ENCODE data around the gene NFXL1. TPM values are rescaled to one million over a fixed set of nuclear protein-coding genes. Genes with fewer than 3 reads are reported as not detected.
"Not testable (repeated sequence)": the region's sequence is repeated elsewhere in the genome, so short reads cannot be mapped to it uniquely, and the experiment has no call there.

The NFXL1 gene
- total RNA-seq, 2 experiments from 2014 or later: 13.2 to 14.4 TPM

DNA sequence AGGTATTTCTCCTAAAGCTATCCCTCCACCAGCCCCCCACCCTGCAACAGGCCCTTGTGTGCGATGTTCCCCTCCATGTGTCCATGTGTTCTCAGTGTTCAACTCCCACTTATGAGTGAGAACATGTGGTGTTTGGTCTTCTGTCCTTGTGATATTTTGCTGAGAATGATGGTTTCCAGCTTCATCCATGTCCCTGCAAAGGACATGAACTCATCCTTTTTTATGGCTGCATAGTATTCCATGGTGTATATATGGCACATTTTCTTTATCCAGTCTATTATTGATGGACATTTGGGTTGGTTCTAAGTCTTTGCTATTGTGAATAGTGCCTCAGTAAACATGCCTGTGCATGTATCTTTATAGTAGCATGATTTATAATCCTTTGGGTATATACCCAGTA lies 2.8 kb upstream of the NFXL1 start:
- not testable (repeated sequence) for DNase-seq, H3K36me3 Mint-ChIP-seq, H3K9me3 Mint-ChIP-seq, H3K27ac Mint-ChIP-seq, H3K27me3 Mint-ChIP-seq, H3K4me3 Mint-ChIP-seq
- H3K4me1 Mint-ChIP-seq: peaks cover 17% of the 10 kb centered on the region

DNA sequence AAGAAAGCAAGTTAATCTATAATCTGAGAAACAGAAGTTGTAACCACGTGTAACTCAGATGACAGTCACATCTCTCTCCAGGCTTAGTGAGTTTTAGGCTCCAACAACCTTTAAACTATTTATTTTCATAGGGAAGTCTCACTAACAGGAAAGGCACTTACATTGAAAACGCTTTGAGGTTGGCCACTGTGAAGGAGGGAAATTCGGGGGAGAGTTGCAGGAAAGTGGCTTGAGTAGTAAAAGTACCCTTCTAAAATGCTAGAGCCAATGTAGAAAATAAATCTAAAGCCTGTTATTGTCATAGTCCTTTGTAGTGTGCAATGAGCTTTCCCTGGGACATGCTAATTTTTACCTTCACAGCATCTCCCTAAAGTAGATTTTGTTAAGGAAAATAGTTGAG lies 995 bp upstream of the NFXL1 start:
- no peak for DNase-seq
- Mint-ChIP-seq H3K4me1 (peaks cover 27% of the 10 kb centered on the region), H3K4me3 (peak overlapping the region; percentile 95), H3K27ac (no peak overlapping the region), H3K36me3 (peaks cover 12% of the 10 kb centered on the region), H3K27me3 (no peaks in the 10 kb centered on the region), H3K9me3 (peaks cover 6% of the 10 kb centered on the region)

DNA sequence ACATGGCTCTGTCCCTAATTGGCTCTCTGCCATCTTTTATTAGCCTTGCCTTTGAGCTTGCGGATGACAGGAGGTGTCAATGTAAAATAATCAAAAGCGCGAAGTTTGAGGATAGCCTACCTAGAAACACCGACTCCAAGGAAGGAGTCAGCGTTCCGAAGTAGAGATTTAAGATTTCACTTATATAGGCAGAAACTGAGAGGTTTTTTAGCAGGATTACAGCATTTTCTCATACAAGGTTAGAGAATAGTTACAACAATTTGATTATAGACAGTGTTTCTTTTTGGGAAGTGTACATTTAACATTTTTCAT lies 499 bp upstream of the NFXL1 start:
- no peaks in the 10 kb centered on the region for H3K27me3 Mint-ChIP-seq
- H3K4me1 Mint-ChIP-seq: peaks cover 29% of the 10 kb centered on the region
- peaks cover 12% of the 10 kb centered on the region for H3K36me3 Mint-ChIP-seq
- DNase-seq: no peak
- H3K9me3 Mint-ChIP-seq: peaks cover 6% of the 10 kb centered on the region
- peak overlapping the region; percentile 86 for H3K27ac Mint-ChIP-seq
- H3K4me3 Mint-ChIP-seq: peak overlapping the region; percentile 95

DNA sequence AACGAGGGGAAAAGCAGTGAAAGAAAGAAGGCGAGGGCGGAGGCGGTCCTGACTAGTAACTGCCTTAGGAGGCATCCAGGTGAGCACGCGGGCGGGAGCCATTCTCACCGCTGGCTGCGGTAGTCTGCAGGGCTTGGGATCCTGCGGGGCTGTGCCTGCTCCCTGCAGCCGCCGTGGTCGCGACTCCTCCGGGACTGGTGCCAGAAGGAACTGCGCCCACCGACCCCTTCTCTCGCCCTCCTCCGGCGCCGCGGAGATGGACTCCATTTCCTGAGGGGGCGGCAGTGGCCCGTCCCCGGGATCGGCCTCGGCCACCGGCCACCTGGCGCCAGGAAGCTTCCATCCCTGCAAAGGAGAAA lies 543 bp downstream of the NFXL1 start:
- Mint-ChIP-seq H3K4me3 (peak overlapping the region; percentile 95), H3K36me3 (peaks cover 14% of the 10 kb centered on the region), H3K27me3 (no peaks in the 10 kb centered on the region), H3K27ac (peak overlapping the region; percentile 95), H3K4me1 (peaks cover 29% of the 10 kb centered on the region), H3K9me3 (peaks cover 6% of the 10 kb centered on the region)
- DNase-seq: peak; percentile 34

DNA sequence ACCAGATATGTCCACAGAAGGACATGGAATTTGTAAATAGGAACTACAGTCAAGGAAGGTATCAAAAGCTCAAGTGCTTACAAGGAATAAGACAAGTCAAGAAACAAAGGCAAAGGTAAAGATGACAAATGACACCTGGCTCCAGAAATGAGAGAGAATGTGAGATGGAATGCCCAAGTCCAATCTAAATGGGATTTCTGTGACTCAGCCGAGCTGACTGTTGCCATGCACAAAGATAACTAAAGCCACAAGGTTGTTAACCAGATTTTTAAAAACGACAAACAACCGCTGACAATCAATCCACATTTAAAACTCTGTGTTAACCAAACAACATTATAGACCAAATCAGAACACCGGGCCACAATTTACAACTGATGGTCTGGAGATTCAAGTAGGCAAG lies 1.1 kb downstream of the NFXL1 start:
- H3K9me3 Mint-ChIP-seq: peaks cover 4% of the 10 kb centered on the region
- H3K4me3 Mint-ChIP-seq: peak overlapping the region; percentile 95
- peak overlapping the region; percentile 95 for H3K27ac Mint-ChIP-seq
- H3K4me1 Mint-ChIP-seq: peaks cover 29% of the 10 kb centered on the region
- H3K36me3 Mint-ChIP-seq: peaks cover 15% of the 10 kb centered on the region
- no peak for DNase-seq
- H3K27me3 Mint-ChIP-seq: no peaks in the 10 kb centered on the region

DNA sequence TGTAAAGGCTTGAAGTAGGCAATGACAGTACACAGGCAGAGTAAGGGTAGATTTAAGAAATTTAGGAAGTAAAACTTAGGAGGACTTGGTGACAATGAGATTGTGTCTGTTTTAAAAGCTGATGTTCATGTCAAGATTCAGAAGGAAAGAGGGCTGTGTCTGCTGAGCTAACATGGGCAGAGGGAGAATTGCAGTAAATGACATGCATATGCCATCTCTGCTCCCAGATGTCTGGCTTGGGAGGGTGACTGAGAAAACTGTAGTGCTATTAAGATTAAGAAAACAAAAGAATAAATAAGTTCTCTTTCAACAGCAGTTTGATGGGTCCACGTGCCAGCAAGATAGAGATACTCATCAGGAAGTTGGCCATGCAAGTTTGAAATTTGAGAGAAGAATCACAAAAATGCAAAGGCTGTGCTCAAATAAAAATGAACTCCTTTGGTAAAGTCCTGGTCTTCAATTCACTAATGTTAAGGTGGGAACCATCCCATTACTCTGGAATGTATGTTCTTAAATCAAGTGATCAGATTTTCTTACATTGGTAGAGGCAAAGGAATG lies 7.2 kb downstream of the NFXL1 start:
- Mint-ChIP-seq H3K9me3 (no peaks in the 10 kb centered on the region), H3K36me3 (peaks cover 29% of the 10 kb centered on the region), H3K4me3 (no peak overlapping the region), H3K27me3 (no peaks in the 10 kb centered on the region), H3K27ac (no peak overlapping the region), H3K4me1 (peaks cover 24% of the 10 kb centered on the region)
- no peak for DNase-seq

DNA sequence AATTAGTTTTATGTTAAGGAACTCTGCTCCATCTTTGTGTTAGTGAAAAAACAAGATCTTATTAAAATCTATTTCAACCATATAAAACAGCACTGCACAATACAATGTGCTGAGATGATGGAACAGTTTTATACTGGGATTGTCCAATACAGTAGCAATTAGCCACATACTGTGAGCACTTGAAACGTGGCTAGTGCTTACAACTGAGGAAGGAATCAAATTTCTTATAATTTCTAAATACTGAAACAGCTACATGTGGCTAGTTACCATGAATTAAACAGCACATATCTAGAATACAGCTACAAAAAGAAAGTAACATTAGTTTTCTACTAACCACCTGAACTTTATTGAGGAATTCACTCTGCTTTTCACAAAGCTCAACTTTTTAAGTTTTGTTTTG lies 14.7 kb downstream of the NFXL1 start:
- Mint-ChIP-seq H3K36me3 (peaks cover 19% of the 10 kb centered on the region), H3K27ac (no peak overlapping the region)

DNA sequence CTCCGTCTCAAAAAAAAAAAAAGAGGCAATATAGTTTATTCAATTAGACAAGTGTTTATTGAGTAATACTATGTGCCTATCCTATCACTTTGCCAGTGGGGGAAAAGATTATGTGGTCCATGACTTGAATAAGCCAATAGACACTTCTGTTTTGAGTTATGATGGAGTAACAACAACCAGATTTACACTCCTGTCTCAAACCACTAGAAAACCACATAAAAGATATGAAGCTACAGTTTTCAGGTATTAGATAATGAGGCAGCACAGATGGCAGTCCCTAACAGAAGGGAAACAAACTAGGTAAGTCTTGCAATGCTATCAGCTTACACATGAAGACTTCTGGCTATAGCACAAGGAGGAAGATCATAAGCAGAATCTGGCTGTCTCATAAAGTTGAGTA lies 22.5 kb downstream of the NFXL1 start:
- no peak for DNase-seq
- peaks cover 11% of the 10 kb centered on the region for H3K4me1 Mint-ChIP-seq
- H3K4me3 Mint-ChIP-seq: no peak overlapping the region
- H3K9me3 Mint-ChIP-seq: no peaks in the 10 kb centered on the region
- no peaks in the 10 kb centered on the region for H3K27me3 Mint-ChIP-seq
- peaks cover 33% of the 10 kb centered on the region for H3K36me3 Mint-ChIP-seq
- H3K27ac Mint-ChIP-seq: no peak overlapping the region

More for the DNA sequence above, 14.7 kb downstream of the NFXL1 start:
- Mint-ChIP-seq H3K4me3 (no peak overlapping the region), H3K9me3 (no peaks in the 10 kb centered on the region), H3K4me1 (no peaks in the 10 kb centered on the region), H3K27me3 (no peaks in the 10 kb centered on the region)
- DNase-seq: no peak

DNA sequence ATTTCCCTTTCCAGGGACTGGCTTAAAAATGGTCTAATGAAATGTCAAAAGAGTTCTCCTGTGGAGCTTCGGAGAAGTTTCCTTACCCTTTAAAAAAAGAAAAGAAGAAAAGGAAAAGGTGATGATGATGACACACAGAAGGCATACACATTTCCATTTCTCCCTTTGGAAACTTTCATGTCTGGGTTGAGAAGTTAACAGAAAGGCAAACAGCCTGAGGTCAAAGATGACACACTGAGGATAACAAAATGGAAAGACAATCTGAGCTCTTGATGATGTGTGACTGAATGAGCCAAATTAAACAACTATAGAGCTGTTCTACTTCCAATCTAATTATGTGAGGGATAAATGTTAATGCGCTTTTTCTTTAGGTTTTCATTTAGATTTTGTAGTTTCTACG lies 32.2 kb downstream of the NFXL1 start:
- H3K4me1 Mint-ChIP-seq: peaks cover 3% of the 10 kb centered on the region
- H3K9me3 Mint-ChIP-seq: no peaks in the 10 kb centered on the region
- no peak overlapping the region for H3K27ac Mint-ChIP-seq
- peaks cover 23% of the 10 kb centered on the region for H3K36me3 Mint-ChIP-seq
- no peak overlapping the region for H3K4me3 Mint-ChIP-seq
- DNase-seq: no peak
- H3K27me3 Mint-ChIP-seq: no peaks in the 10 kb centered on the region

DNA sequence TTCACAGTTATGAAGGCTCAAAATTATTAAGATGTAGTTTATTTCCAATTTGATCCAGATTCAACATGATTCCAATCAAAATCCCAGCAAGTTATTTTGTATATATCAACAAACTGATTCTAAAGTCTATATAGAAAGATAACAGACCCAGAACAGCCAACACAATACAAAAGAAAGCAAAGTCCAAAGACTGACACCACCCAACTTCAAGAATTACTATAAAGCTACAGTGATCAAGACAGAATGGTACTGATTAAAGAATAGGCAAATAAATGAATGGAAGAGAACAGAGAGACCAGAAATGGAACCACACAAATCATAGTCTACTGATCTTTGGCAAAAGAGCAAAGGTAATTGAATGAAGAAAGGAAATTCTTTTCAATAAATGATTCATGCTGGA lies 34.9 kb downstream of the NFXL1 start:
- Mint-ChIP-seq H3K4me1 (peaks cover 11% of the 10 kb centered on the region), H3K4me3 (no peak overlapping the region), H3K36me3 (peaks cover 36% of the 10 kb centered on the region), H3K27me3 (no peaks in the 10 kb centered on the region), H3K27ac (no peak overlapping the region), H3K9me3 (no peaks in the 10 kb centered on the region)
- DNase-seq: no peak

DNA sequence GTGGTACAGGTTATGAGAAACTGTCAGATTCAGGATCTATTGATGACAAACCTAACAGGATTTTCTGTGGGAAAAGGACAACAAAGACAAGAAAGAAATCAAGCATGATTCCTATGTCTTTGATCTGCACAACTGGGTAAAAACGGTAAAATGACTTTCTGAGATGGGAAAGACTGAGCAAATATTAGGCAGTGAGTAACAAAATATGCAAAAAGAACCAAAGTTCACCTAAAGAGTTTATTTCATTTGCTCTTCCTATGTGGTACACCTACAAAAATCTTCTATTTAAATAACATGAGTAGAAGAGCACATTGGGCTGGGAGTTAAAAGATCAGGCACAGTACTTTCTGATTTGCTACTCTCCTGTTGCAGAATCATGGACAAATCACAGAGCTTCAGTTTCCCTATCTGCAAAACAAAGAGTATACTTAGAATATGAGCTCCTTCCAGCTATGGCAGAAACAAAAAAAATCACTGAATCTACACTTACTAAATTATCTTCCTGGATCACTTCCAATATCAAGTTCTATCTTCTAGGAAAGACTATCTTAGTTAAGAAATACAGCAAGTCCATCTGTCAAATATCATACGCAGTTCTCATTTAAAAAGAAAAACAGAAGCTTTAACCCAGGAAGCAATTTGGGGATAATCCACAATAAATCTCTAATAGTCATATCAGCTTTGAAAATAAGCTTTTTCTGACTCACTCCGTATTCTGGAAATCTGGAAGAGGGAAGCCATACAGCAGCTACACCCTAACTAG lies 37.4 kb downstream of the NFXL1 start:
- H3K4me3 Mint-ChIP-seq: no peak overlapping the region
- H3K9me3 Mint-ChIP-seq: peaks cover 4% of the 10 kb centered on the region
- no peak for DNase-seq
- no peaks in the 10 kb centered on the region for H3K27me3 Mint-ChIP-seq
- peaks cover 22% of the 10 kb centered on the region for H3K4me1 Mint-ChIP-seq
- H3K27ac Mint-ChIP-seq: no peak overlapping the region
- H3K36me3 Mint-ChIP-seq: peaks cover 50% of the 10 kb centered on the region

DNA sequence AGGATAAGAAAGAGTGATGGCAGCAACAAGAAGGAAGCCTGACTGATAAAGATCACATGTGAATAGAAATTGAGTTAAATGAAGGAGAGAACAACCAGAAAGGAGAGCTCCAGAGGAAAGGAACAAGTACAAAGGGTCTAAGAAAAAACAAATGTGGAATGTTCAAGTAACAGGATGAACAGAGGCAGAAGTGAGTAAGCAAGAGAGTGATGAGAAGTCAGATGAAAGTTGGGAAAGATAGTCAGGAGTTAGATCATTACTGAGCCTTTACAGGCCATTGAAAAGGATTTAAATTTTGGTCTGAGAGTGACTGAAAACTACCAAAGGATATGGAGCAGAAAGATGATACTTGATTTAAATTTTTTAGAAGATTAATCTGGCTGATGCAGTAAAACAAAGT lies 38.1 kb downstream of the NFXL1 start:
- DNase-seq: no peak
- Mint-ChIP-seq H3K27me3 (no peaks in the 10 kb centered on the region), H3K36me3 (peaks cover 50% of the 10 kb centered on the region), H3K4me3 (no peak overlapping the region), H3K27ac (no peak overlapping the region), H3K4me1 (peaks cover 22% of the 10 kb centered on the region), H3K9me3 (peaks cover 4% of the 10 kb centered on the region)

DNA sequence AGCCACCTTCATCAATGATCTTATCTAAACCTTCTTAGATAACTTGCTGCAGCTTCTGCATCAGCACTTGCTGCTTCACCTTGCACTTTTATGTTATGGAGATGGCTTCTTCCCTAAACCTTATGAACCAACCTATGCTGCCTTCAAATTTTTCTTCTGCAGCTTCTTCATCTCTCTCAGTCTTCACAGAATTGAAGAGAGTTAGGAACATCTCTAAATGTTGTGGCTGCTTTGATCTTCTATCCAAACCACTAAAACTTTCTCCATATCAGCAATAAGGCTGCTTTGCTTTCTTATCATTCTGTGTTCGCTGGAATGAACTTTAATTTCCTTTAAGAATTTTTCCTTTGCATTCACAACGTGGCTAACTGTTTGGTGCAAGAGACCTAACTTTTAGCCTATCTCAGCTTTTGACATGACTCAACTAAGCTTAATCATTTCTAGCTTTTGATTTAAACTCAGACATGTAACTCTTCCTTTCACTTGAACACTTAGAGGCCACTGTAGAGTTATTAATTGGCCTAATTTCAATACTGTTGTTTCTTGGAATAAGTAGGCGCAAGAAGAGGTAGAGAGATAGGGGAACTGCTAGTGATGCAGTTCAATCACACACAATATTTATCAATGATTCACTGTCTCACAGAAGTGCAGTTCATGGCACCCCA lies 40.4 kb downstream of the NFXL1 start:
- Mint-ChIP-seq H3K4me3 (no peak overlapping the region), H3K4me1 (peaks cover 24% of the 10 kb centered on the region), H3K27me3 (no peaks in the 10 kb centered on the region), H3K9me3 (peaks cover 4% of the 10 kb centered on the region), H3K36me3 (peaks cover 62% of the 10 kb centered on the region), H3K27ac (peak overlapping the region; percentile 76)
- no peak for DNase-seq

DNA sequence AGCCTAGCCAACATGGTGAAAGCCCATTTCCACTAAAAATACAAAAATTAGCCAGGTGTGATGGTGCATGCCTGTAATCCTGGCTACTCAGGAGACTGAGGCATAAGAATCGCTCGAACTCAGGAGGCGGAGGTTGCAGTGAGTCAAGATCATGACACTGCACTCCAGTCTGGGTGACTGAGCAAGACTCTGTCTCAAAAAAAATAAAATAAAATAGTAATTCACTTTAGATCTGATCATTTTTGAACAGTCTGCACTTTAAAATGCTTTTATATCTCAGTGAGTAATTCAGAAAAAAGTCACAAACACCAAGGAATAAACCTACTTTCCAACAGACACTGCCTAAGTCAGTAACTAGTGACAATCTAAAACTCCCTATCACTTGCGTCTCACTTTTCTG lies 50.9 kb downstream of the NFXL1 start:
- no peaks in the 10 kb centered on the region for H3K9me3 Mint-ChIP-seq
- DNase-seq: no peak
- H3K27ac Mint-ChIP-seq: no peak overlapping the region
- H3K4me1 Mint-ChIP-seq: peaks cover 2% of the 10 kb centered on the region
- no peak overlapping the region for H3K4me3 Mint-ChIP-seq
- peaks cover 29% of the 10 kb centered on the region for H3K36me3 Mint-ChIP-seq
- no peaks in the 10 kb centered on the region for H3K27me3 Mint-ChIP-seq

DNA sequence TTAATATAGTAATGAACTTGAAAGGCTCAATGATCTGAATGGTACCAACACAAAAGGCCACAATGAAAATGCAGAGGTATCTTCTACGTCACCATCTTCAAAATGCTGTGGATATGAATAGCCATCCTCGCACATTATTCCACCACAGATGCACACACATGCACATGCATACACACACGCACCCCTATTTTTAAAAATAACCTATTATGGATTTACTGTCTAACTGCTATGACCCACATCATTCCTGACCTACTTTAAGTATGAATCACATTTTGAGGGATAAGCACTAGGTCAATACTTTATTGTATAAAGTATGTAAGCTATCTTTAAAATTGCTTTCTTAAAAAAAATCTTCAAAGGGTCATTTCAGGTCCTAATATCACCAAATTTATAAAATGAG lies 52.1 kb downstream of the NFXL1 start:
- no peak overlapping the region for H3K4me3 Mint-ChIP-seq
- H3K36me3 Mint-ChIP-seq: peaks cover 18% of the 10 kb centered on the region
- no peak for DNase-seq
- no peak overlapping the region for H3K27ac Mint-ChIP-seq
- H3K4me1 Mint-ChIP-seq: peaks cover 2% of the 10 kb centered on the region
- H3K27me3 Mint-ChIP-seq: no peaks in the 10 kb centered on the region
- no peaks in the 10 kb centered on the region for H3K9me3 Mint-ChIP-seq

DNA sequence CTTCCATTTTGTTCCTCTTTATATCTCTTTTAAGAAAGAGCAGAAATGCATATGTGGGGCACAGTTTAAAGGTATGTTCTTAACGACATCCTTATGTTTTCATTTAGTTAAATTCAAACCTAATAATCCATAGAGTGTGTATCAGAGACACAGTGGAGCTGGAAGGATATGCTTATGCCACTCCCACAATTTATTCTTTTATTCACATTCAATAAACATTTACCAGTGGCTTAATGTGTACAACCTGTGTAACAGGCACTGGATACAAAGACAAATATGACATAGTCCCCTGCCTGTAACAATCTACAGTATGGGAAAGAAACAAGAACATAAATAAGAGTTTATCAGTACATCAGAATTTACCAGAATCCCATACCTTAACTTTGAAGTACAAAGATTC lies 54.1 kb downstream of the NFXL1 start:
- no peaks in the 10 kb centered on the region for H3K27me3 Mint-ChIP-seq
- H3K4me1 Mint-ChIP-seq: peaks cover 2% of the 10 kb centered on the region
- H3K4me3 Mint-ChIP-seq: no peak overlapping the region
- DNase-seq: no peak
- peaks cover 13% of the 10 kb centered on the region for H3K36me3 Mint-ChIP-seq
- H3K9me3 Mint-ChIP-seq: no peaks in the 10 kb centered on the region
- H3K27ac Mint-ChIP-seq: no peak overlapping the region

All from activated naive CD8-positive, alpha-beta T cell treated with anti-CD3 and anti-CD28 coated beads for 36 hours (primary cell).